ENCODE data around the gene SYNJ2BP.
"Not testable (repeated sequence)": the region's sequence is repeated elsewhere in the genome, so short reads cannot be mapped to it uniquely, and the experiment has no call there.

The SYNJ2BP gene

GRCh38 chr14:70416725-70417349 is at the start of gene SYNJ2BP:
SYNJ2BP (minus strand) TSS chr14:70417090; CDS start chr14:70416963, 127 bp downstream.
- TF ChIP-seq GATA1 (IDR thresholded peaks at IDR 0.05; ENCODE audit: low read depth, low read length) (no peak), POLR2A (IDR thresholded peaks at IDR 0.05; ENCODE audit: low read length) (no peak)
- DNase-seq, result no peak

- DNase-seq, result no peak
- TF ChIP-seq POLR2A (IDR thresholded peaks at IDR 0.05; ENCODE audit: low read length) (no peak), GATA1 (IDR thresholded peaks at IDR 0.05; ENCODE audit: low read depth, low read length) (no peak)
Observed at GRCh38 chr14:70454731-70455130, 37.8 kb upstream of the SYNJ2BP start.

- no peak for TF ChIP-seq POLR2A (IDR thresholded peaks at IDR 0.05; ENCODE audit: low read length)
- DNase-seq, result no peak
Observed at GRCh38 chr14:70451874-70452273, 35.0 kb upstream of the SYNJ2BP start, which contains the start of gene ADAM21. ADAM21 (plus strand) TSS chr14:70452174; CDS start chr14:70457500, 5,326 bp downstream.

- DNase-seq, result no peak
- no peak for TF ChIP-seq GATA1 (IDR thresholded peaks at IDR 0.05; ENCODE audit: low read depth, low read length)
- no peak for TF ChIP-seq POLR2A (IDR thresholded peaks at IDR 0.05; ENCODE audit: low read length)
Observed at GRCh38 chr14:70448633-70449340, 31.9 kb upstream of the SYNJ2BP start.

- TF ChIP-seq POLR2A (IDR thresholded peaks at IDR 0.05; ENCODE audit: low read length), result no peak
- TF ChIP-seq GATA1 (IDR thresholded peaks at IDR 0.05; ENCODE audit: low read depth, low read length), result no peak
- DNase-seq, result peak in 1 of 2 experiments; percentile 11
Observed at GRCh38 chr14:70442750-70443149, 25.9 kb upstream of the SYNJ2BP start.

- no peak for DNase-seq
Observed at GRCh38 chr14:70441641-70442040, 24.8 kb upstream of the SYNJ2BP start.

GRCh38 chr14:70436867-70437266 is 20.0 kb upstream of the SYNJ2BP start:
- DNase-seq, result no peak
- TF ChIP-seq POLR2A (IDR thresholded peaks at IDR 0.05; ENCODE audit: low read length), result no peak

More at GRCh38 chr14:70441641-70442040, 24.8 kb upstream of the SYNJ2BP start:
- TF ChIP-seq GATA1 (IDR thresholded peaks at IDR 0.05; ENCODE audit: low read depth, low read length) (no peak), POLR2A (IDR thresholded peaks at IDR 0.05; ENCODE audit: low read length) (no peak)

GRCh38 chr14:70426555-70426954 is 9.7 kb upstream of the SYNJ2BP start:
- not testable (repeated sequence) for DNase-seq

GRCh38 chr14:70425354-70425753 is 8.5 kb upstream of the SYNJ2BP start:
- peak; percentile 46 to 65 for DNase-seq
- no peak for TF ChIP-seq POLR2A (IDR thresholded peaks at IDR 0.05; ENCODE audit: low read length)

GRCh38 chr14:70422538-70422937 is 5.6 kb upstream of the SYNJ2BP start:
- no peak for DNase-seq
- TF ChIP-seq GATA1 (IDR thresholded peaks at IDR 0.05; ENCODE audit: low read depth, low read length) (no peak), POLR2A (IDR thresholded peaks at IDR 0.05; ENCODE audit: low read length) (no peak)

- DNase-seq, result not testable (repeated sequence)
Observed at GRCh38 chr14:70419270-70419931, 2.5 kb upstream of the SYNJ2BP start.

GRCh38 chr14:70416338-70416724 is 559 bp downstream of the SYNJ2BP start:
- TF ChIP-seq POLR2A (IDR thresholded peaks at IDR 0.05; ENCODE audit: low read length) (no peak), GATA1 (IDR thresholded peaks at IDR 0.05; ENCODE audit: low read depth, low read length) (no peak)
- no peak for DNase-seq

GRCh38 chr14:70415788-70416187 is 1.1 kb downstream of the SYNJ2BP start:
- no peak for TF ChIP-seq POLR2A (IDR thresholded peaks at IDR 0.05; ENCODE audit: low read length)
- no peak for TF ChIP-seq GATA1 (IDR thresholded peaks at IDR 0.05; ENCODE audit: low read depth, low read length)
- no peak for DNase-seq

GRCh38 chr14:70407621-70408020 is 9.3 kb downstream of the SYNJ2BP start:
- TF ChIP-seq POLR2A (IDR thresholded peaks at IDR 0.05; ENCODE audit: low read length), result no peak
- TF ChIP-seq GATA1 (IDR thresholded peaks at IDR 0.05; ENCODE audit: low read depth, low read length), result no peak
- DNase-seq, result no peak

GRCh38 chr14:70406216-70406615 is 10.7 kb downstream of the SYNJ2BP start:
- not testable (repeated sequence) for DNase-seq

- DNase-seq, result peak; percentile 53 to 58
Observed at GRCh38 chr14:70403335-70403734, 13.6 kb downstream of the SYNJ2BP start.
